Amniotic epithelial cell (primary cell): Measurements from ENCODE around the gene SRPK3.
"Not testable (repeated sequence)": the region's sequence is repeated elsewhere in the genome, so short reads cannot be mapped to it uniquely, and the experiment has no call there.

Experiments
- DNase-seq: peaks from one replicate; pipeline ENCODE4 v3.0.0-alpha.2; 2010; ENCODE audit warnings: low read depth

SRPK3 gene

GRCh38 chrX:153746991-153747390 is 33.9 kb upstream of the SRPK3 start:
- not testable (repeated sequence) for DNase-seq

DNA sequence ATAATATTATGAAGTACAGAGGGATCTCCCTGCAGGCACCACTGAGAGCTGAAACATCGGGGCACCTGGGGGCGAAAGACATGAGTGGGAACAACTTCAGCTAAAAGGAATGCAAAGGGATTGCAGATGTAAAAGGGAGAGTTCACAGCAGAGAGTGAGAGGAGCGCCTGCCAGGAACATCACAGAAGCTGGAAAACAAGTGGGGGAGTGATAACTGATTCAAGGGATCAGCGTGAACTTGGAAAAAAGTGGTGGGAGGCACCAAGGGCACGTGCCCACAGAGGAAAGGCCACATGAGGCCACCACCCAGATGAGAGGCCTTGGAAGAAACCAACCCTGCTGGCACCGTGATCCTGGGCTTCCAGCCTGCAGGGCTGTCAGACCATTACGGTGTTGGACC is 31.8 kb upstream of the SRPK3 start:
- DNase-seq, result not testable (repeated sequence)

- DNase-seq, result no peak
These were observed 30.6 kb upstream of the SRPK3 start for GRCh38 chrX:153750127-153750774.

DNA sequence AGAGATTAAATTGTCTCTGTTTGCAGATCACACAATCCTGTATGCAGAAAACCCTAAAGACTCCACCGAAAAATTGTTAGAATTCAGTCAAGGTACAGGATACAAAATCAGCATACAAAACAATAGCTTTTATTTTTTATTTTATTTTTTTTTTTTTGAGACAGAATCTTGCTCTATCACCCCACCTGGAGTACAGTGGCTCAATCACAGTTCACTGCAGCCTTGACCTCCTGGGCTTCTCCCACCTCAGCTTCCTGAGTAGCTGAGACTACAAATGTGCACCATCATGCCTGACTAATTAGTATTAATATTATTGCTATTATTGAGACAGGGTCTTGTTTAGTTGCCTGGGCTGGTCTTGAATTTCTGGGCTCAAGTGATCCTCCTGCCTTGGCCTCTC is 25.7 kb upstream of the SRPK3 start:
- no peak for DNase-seq

GRCh38 chrX:153761863-153762262 is 19.0 kb upstream of the SRPK3 start:
- no peak for DNase-seq

- no peak for DNase-seq
These were observed 18.1 kb upstream of the SRPK3 start for GRCh38 chrX:153762626-153763173.

- no peak for DNase-seq
These were observed 17.4 kb upstream of the SRPK3 start for GRCh38 chrX:153763298-153763932.

GRCh38 chrX:153763989-153764755 is 16.7 kb upstream of the SRPK3 start, which contains the start of gene PLXNB3:
Gene PLXNB3 (plus strand): TSS chrX:153764249. CDS start chrX:153765536, 1,287 bp downstream.
- DNase-seq, result peak; percentile 60

- no peak for DNase-seq
These were observed 16.1 kb upstream of the SRPK3 start for GRCh38 chrX:153764786-153765137.

DNA sequence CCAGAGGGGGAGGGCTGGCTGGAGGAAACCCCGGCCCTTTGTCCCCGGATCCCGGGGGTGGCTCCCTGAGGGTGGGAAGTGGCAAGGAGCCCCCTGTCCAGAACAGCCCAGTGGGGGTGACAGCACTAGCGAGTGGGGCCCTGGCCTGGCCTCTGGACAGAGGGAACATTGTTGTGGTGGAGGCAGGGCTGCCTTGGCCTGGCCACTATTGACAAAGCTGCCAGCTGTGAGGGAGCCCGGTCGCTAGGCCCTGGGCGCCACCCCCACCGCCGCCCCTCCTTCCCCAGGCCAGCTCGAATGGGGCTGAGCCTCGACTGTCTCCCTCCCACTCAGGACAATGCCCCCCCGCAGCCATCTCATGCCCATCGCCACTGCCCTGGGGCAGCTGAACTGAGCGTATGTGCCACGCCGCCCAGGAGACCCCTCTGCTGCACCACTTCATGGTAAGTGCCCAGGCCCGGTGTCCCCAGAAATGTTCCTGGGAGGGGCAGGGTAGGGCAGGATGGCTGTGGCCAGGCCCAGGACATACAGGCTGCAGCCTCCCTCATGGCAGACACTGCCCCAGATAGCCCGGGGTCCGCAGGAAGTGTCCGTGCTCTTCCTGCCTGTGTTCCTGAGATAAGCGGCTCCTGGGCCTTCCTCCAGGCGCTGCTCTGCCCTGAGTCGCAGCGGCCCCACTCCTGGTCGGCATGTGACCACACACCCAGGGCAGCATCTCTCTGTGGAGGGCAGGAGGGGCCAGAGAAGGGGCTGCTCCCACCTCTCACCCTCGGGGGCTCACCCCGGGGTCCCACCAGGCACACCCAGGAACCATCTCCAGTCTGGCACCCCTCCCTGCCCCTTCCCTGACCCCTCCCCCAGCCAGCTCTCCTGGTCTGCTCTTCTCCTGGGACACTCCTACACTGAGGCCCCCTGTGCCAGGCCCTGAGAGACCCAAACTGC is 15.4 kb upstream of the SRPK3 start:
- DNase-seq, result peak; percentile 16

GRCh38 chrX:153766098-153766817 is 14.6 kb upstream of the SRPK3 start:
- peak; percentile 67 for DNase-seq

DNA sequence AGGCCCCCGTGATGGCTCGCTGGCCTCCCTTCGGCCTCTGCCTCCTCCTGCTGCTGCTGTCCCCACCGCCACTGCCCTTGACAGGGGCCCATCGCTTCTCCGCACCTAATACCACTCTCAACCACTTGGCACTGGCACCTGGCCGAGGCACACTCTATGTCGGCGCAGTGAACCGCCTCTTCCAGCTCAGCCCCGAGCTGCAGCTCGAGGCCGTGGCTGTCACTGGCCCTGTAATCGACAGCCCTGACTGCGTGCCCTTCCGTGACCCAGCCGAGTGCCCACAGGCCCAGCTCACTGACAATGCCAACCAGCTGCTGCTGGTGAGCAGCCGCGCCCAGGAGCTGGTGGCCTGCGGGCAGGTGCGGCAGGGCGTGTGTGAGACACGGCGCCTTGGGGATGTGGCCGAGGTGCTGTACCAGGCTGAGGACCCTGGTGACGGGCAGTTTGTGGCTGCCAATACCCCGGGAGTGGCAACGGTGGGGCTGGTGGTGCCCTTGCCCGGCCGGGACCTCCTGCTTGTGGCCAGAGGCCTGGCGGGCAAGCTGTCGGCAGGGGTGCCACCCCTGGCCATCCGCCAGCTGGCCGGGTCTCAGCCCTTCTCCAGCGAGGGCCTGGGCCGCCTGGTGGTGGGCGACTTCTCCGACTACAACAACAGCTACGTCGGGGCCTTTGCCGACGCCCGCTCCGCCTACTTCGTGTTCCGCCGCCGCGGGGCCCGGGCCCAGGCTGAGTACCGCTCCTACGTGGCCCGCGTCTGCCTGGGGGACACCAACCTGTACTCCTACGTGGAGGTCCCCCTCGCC is 13.8 kb upstream of the SRPK3 start:
- no peak for DNase-seq

GRCh38 chrX:153767674-153768055 is 13.2 kb upstream of the SRPK3 start:
- DNase-seq, result no peak

DNA sequence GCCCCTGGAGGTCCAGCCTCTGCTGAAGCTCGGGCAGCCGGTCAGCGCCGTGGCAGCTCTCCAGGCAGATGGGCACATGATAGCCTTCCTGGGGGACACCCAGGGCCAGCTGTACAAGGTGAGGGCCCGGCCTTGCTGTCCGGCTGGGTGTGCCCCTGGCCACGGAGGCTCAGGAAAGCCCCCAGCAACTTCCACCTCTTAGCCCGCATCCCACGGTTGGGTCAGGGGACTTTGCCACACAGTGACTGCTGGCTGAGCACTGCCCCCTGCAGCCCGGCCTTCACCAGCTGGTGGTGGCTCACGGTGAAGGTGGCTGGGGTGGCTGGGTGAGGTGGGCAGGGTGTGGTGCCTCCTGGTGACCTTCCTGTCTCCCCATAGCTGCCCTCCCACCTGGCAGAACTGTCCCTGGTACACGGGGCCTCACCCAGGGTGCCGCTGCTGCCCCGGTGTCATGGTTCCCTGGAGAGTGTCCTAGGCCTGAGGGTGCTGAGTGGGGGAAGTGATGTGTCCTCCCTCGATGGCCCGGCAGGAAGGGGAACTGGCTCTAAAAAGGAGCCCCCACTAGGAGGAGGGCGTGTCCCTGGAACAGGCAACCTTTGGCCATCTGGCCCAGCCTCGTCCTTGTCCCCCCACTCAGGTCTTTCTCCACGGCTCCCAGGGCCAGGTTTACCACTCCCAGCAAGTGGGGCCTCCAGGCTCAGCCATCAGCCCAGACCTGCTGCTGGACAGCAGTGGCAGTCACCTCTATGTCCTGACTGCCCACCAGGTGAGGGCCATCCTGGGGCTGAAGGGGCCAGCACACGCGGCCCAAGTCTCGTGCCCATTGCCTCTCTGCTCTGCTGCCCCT is 12.3 kb upstream of the SRPK3 start:
- no peak for DNase-seq

DNA sequence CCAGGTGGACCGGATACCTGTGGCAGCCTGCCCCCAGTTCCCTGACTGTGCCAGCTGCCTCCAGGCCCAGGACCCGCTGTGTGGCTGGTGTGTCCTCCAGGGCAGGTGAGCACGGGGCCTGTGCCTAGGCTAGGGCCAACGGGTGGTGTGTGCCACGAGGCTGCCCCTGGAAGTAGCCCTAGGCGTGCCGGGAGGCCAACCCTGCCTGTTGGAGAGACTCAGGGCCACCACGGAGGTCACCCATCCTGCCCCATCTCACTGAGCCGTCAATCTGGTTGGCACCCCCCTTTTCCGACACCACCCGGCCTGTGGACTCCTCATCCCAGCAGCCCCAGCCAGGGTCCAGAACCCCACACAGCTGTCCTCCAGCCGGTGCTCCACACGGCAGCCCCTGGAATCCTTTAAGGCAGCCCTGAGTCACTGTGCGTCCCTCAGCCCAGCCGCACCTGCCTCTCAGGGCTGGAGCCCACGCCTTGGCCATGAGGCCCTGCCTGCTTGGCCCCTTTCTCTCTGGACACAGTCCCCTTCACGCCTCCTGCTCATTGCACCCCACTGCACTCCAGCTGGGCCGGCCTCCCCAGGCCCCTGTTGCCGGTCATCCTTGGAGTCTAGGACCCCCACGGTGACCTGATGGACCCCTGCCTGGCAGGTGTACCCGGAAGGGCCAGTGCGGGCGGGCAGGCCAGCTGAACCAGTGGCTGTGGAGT is 11.5 kb upstream of the SRPK3 start:
- DNase-seq, result no peak

- no peak for DNase-seq
These were observed 10.8 kb upstream of the SRPK3 start for GRCh38 chrX:153769865-153770600.

GRCh38 chrX:153770601-153771414 is 10.0 kb upstream of the SRPK3 start:
- no peak for DNase-seq
